ENCODE measurements around the gene OR6V1.

The OR6V1 gene

GRCh38 chr7:143042790-143043271 lies 9.3 kb upstream of the OR6V1 start:
- no peaks in the 10 kb centered on the region for H3K79me2 ChIP-seq (ENCODE audit: insufficient read depth, low read length)
- no peaks in the 10 kb centered on the region for H3K9me2 ChIP-seq (ENCODE audit: low read depth, low read length)
- H3K27ac ChIP-seq (ENCODE audit: low read depth, low read length, poor library complexity, severe bottlenecking), result no peak overlapping the region
- no peaks in the 10 kb centered on the region for H4K20me1 ChIP-seq (ENCODE audit: insufficient read depth, low read length)
- no peak overlapping the region for H3K9ac ChIP-seq (ENCODE audit: low read length)
- H3K4me1 ChIP-seq (ENCODE audit: insufficient read depth, low read length, severe bottlenecking), result no peaks in the 10 kb centered on the region
- H3K27me3 ChIP-seq (ENCODE audit: insufficient read depth, low read length), result no peaks in the 10 kb centered on the region
- no peaks in the 10 kb centered on the region for H3F3A ChIP-seq (ENCODE audit: insufficient read depth, low read length)
- no peak for TF ChIP-seq EZH2 (IDR thresholded peaks at IDR 0.05; ENCODE audit: borderline replicate concordance, low read length)
- TF ChIP-seq, protein P1, sequence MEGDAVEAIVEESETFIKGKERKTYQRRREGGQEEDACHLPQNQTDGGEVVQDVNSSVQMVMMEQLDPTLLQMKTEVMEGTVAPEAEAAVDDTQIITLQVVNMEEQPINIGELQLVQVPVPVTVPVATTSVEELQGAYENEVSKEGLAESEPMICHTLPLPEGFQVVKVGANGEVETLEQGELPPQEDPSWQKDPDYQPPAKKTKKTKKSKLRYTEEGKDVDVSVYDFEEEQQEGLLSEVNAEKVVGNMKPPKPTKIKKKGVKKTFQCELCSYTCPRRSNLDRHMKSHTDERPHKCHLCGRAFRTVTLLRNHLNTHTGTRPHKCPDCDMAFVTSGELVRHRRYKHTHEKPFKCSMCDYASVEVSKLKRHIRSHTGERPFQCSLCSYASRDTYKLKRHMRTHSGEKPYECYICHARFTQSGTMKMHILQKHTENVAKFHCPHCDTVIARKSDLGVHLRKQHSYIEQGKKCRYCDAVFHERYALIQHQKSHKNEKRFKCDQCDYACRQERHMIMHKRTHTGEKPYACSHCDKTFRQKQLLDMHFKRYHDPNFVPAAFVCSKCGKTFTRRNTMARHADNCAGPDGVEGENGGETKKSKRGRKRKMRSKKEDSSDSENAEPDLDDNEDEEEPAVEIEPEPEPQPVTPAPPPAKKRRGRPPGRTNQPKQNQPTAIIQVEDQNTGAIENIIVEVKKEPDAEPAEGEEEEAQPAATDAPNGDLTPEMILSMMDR (IDR thresholded peaks at IDR 0.05; ENCODE audit: low read length), result no peak
- no peak overlapping the region for H2AFZ ChIP-seq (ENCODE audit: low read length)
- no peak overlapping the region for H3K4me2 ChIP-seq (ENCODE audit: low read length)
- no peak overlapping the region for H3K4me3 ChIP-seq (ENCODE audit: low read depth, low read length, poor library complexity, severe bottlenecking)
- H3K9me3 ChIP-seq (ENCODE audit: low read length), result no peaks in the 10 kb centered on the region
- H3K36me3 ChIP-seq (ENCODE audit: insufficient read depth, low read length), result no peaks in the 10 kb centered on the region

GRCh38 chr7:143043391-143043790 lies 8.8 kb upstream of the OR6V1 start:
- H3F3A ChIP-seq (ENCODE audit: insufficient read depth, low read length), result no peaks in the 10 kb centered on the region
- H3K4me2 ChIP-seq (ENCODE audit: low read length), result no peak overlapping the region
- no peak for TF ChIP-seq EZH2 (IDR thresholded peaks at IDR 0.05; ENCODE audit: borderline replicate concordance, low read length)
- TF ChIP-seq, protein P1 (IDR thresholded peaks at IDR 0.05; ENCODE audit: low read length), result no peak
- no peaks in the 10 kb centered on the region for H3K9me2 ChIP-seq (ENCODE audit: low read depth, low read length)
- H3K9ac ChIP-seq (ENCODE audit: low read length), result no peak overlapping the region
- no peaks in the 10 kb centered on the region for H3K36me3 ChIP-seq (ENCODE audit: insufficient read depth, low read length)
- H2AFZ ChIP-seq (ENCODE audit: low read length), result no peak overlapping the region
- H3K9me3 ChIP-seq (ENCODE audit: low read length), result no peaks in the 10 kb centered on the region
- no peaks in the 10 kb centered on the region for H3K4me1 ChIP-seq (ENCODE audit: insufficient read depth, low read length, severe bottlenecking)
- H3K4me3 ChIP-seq (ENCODE audit: low read depth, low read length, poor library complexity, severe bottlenecking), result no peak overlapping the region
- H4K20me1 ChIP-seq (ENCODE audit: insufficient read depth, low read length), result no peaks in the 10 kb centered on the region
- no peak overlapping the region for H3K27ac ChIP-seq (ENCODE audit: low read depth, low read length, poor library complexity, severe bottlenecking)
- H3K27me3 ChIP-seq (ENCODE audit: insufficient read depth, low read length), result no peaks in the 10 kb centered on the region
- no peaks in the 10 kb centered on the region for H3K79me2 ChIP-seq (ENCODE audit: insufficient read depth, low read length)

GRCh38 chr7:143046426-143046851 lies 5.7 kb upstream of the OR6V1 start:
- no peaks in the 10 kb centered on the region for H3K9me3 ChIP-seq (ENCODE audit: low read length)
- no peaks in the 10 kb centered on the region for H3K9me2 ChIP-seq (ENCODE audit: low read depth, low read length)
- H3K27ac ChIP-seq (ENCODE audit: low read depth, low read length, poor library complexity, severe bottlenecking), result no peak overlapping the region
- no peak overlapping the region for H3K9ac ChIP-seq (ENCODE audit: low read length)
- H3K36me3 ChIP-seq (ENCODE audit: insufficient read depth, low read length), result no peaks in the 10 kb centered on the region
- no peaks in the 10 kb centered on the region for H3K4me1 ChIP-seq (ENCODE audit: insufficient read depth, low read length, severe bottlenecking)
- H2AFZ ChIP-seq (ENCODE audit: low read length), result no peak overlapping the region
- no peak overlapping the region for H3K4me2 ChIP-seq (ENCODE audit: low read length)
- no peaks in the 10 kb centered on the region for H3F3A ChIP-seq (ENCODE audit: insufficient read depth, low read length)
- no peak overlapping the region for H3K4me3 ChIP-seq (ENCODE audit: low read depth, low read length, poor library complexity, severe bottlenecking)
- no peaks in the 10 kb centered on the region for H3K79me2 ChIP-seq (ENCODE audit: insufficient read depth, low read length)
- H4K20me1 ChIP-seq (ENCODE audit: insufficient read depth, low read length), result no peaks in the 10 kb centered on the region
- TF ChIP-seq, protein P1 (IDR thresholded peaks at IDR 0.05; ENCODE audit: low read length), result no peak
- TF ChIP-seq EZH2 (IDR thresholded peaks at IDR 0.05; ENCODE audit: borderline replicate concordance, low read length), result no peak
- no peaks in the 10 kb centered on the region for H3K27me3 ChIP-seq (ENCODE audit: insufficient read depth, low read length)
